HK-2 (cell line): ENCODE results near the gene ERBB3.
"Not testable (repeated sequence)": the region's sequence is repeated elsewhere in the genome, so short reads cannot be mapped to it uniquely, and the experiment has no call there.

Source experiments
- DNase-seq: peaks from one replicate; pipeline ENCODE4 v3.0.0-alpha.2; 2018; ENCODE audit not compliant: unreplicated experiment

Gene ERBB3

DNA sequence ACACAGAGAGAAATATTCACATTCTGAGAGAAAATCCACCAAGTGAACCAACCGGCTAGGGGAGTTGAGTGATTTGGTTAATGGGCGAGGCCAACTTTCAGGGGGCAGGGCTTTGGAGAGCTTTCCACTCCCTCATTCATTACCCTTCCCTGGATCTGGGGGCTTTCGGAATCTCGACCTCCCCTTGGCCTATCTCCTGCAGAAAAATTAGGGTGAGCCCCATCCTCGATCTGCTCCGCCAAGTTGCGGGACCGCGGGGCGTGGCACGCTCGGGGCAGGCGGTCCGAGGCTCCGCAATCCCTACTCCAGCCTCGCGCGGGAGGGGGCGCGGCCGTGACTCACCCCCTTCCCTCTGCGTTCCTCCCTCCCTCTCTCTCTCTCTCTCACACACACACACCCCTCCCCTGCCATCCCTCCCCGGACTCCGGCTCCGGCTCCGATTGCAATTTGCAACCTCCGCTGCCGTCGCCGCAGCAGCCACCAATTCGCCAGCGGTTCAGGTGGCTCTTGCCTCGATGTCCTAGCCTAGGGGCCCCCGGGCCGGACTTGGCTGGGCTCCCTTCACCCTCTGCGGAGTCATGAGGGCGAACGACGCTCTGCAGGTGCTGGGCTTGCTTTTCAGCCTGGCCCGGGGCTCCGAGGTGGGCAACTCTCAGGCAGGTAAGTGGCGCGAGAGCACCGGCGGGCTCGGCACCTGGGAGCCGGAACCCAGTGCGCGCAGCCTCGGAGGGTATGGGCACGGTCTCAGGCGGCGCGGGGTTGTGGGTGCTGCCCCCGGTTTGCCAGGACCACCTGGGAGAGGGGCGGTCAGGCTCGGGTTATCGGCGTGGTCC lies at the start of gene ERBB3:
Gene ERBB3, plus strand, starts transcription at position 443 of the 833 bp plus-strand sequence. Its CDS starts 136 bp downstream, at position 579.
- peak; percentile 84 for DNase-seq

DNA sequence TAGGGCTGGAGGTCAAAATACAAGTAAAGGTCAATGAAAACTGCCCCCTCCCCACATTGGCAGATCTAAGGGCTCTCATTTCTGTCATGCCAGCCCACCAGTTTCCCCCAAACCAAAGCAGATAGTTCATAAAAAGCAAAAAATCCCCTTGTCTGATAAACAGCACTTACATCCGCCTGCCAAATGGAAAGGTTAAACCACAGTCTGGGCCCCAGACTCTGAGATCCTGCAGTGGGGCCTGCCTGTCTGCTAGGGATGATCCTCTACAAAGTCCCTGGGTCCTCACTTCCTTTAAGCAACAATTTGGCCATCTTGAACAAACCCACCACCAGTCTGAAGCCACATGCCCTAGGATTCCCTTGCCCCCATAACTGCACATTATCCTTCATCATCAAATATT lies 48.0 kb upstream of the ERBB3 start:
- DNase-seq = no peak

DNA sequence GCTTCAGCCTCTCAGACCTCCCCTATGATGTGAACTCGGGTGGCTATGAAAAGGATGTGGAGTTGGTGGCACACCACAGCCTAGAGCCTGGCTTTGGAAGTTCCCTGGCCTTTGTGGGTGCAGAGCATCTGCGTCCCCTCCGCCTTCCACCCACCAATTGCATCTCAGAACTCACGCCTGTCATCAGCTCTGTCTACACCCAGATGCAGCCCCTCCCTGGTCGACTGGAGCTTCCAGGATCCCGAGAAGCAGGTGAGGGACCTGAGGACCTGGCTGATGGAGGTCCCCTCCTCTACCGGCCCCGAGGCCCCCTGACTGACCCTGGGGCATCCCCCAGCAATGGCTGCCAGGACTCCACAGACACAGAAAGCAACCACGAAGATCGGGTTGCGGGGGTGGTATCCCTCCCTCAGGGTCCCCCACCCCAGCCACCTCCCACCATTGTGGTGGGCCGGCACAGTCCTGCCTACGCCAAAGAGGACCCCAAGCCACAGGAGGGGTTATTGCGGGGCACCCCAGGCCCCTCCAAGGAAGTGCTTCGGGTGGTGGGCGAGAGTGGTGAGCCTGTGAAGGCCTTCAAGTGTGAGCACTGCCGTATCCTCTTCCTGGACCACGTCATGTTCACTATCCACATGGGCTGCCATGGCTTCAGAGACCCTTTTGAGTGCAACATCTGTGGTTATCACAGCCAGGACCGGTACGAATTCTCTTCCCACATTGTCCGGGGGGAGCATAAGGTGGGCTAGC lies 45.2 kb upstream of the ERBB3 start:
- DNase-seq = no peak

DNA sequence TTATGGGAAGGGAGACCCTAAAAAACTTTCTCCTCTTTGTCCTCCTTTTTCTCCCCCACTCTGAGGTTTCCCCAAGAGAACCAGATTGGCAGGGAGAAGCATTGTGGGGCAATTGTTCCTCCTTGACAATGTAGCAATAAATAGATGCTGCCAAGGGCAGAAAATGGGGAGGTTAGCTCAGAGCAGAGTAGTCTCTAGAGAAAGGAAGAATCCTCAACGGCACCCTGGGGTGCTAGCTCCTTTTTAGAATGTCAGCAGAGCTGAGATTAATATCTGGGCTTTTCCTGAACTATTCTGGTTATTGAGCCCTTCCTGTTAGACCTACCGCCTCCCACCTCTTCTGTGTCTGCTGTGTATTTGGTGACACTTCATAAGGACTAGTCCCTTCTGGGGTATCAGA lies 42.8 kb upstream of the ERBB3 start:
- no peak for DNase-seq

DNA sequence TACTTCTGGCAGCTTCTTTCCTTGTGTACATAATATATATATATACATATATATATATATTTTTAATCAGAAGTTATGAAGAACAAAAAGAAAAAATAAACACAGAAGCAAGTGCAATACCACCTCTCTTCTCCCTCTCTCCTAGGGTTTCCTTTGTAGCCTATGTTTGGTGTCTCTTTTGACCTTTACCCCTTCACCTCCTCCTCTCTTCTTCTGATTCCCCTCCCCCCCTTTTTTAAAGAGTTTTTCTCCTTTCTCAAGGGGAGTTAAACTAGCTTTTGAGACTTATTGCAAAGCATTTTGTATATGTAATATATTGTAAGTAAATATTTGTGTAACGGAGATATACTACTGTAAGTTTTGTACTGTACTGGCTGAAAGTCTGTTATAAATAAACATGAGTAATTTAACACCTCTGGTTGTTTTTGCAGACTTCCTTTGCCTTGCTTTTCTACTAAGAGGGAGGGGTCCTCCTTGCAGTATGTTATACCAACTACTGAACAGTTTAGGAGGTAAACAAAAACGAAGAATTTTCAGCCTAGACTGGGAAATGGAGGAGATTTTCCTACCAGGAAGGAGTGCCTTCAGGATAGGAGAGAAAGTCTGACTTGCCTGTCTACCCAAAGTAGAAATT lies 41.8 kb upstream of the ERBB3 start:
- DNase-seq = no peak

DNA sequence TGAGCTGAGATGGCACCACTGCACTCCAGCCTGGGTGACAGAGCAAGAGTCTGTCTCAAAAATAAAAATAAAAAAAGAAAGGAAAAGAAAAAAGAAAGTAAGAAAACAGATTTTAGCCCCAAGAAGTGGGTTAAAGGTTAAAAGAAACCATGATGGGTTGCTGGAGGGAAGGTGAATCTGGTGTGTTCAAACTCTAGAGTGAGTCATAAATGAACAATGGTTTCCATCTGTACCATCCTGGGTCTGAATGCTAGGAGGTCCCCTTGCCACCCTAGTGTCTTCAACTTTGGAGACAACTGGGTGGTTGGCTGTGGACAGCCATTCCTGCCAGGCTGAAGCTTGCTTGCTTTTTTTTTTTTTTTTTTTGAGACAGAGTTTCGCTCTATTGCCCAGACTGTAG lies 39.8 kb upstream of the ERBB3 start:
- DNase-seq = no peak

DNA sequence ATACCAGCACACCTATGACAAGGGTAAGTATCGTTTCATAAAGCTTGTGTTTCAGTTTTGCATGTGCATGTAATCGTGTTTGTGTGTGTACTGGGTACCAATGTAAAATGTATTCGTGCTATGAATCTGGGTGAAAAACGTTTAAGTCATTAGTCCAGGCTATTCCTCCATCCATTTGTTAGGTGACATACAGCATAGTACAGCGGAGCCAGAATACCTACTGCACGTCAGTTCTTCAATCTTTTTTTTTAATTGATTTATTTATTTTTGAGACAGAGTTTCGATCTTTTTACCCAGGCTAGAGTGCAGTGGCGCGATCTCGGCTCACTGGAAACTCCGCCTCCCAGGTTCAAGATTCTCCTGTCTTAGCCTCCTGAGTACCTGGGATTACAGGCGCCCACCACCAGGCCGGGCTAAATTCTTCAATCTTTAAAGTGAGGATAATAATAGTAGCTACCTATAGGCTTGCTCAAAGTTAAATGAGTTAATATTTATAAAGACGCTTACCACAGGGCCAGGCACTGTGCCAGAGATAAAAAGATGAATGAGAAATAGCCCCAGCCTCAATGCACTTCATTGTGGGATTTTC lies 38.9 kb upstream of the ERBB3 start:
- DNase-seq = no peak

DNA sequence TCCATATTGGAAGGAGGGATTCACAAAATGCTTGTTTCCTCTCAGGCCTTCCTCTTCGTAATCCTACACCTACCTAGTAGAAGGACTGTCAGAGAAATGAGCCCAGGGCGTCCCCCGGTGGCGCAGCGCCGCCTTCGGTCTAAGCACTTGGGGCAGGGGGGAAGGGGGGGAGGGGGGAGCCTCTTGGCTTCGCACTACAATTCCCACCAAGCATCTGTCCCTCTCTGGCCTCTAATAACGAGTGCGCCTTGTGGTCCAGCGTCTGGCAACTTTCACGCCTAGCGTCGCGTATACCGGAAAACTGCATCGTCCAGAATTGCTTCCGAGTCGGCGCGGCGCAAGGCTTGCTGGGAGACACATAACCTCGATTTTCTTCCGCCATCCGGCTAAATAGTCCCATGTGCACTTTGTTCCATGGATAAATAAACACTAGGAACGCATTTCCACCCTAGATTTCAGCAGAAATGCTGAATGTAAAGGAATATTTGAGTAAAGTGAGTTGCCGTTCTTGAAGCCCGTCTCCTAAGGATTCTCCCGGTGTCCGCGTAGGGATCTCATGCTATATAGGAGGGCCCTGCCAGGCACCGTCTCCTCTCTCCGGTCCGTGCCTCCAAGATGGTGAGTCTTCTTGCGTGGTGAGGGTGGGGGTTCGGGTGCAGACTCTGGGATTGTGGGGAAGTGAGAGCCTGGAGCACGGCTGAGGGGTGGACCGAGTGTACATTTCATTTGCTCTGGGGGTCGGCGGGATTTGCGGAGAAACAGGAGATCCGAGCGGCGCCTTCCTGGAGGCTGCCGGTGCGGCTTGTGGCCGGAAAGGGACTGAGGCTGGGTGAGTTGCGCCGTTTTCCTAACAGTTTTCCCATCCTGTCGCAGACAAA lies 38.2 kb upstream of the ERBB3 start, which contains the start of gene RPS26:
Gene RPS26, plus strand, starts transcription at position 367 of the 878 bp plus-strand sequence. Its CDS starts 249 bp downstream, at position 616.
- DNase-seq = peak; percentile 97

DNA sequence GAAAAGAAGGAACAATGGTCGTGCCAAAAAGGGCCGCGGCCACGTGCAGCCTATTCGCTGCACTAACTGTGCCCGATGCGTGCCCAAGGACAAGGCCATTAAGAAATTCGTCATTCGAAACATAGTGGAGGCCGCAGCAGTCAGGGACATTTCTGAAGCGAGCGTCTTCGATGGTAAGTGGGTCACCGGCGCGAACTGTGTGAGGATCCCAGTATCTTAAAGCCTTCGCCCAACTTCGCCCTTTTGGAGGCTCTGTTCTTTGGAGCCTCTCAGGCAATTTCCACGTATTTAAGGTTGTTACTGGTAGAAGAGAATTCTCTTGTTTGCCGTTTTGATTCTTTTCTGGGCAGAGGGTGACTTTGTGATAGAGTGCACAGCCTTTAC lies 37.5 kb upstream of the ERBB3 start:
- DNase-seq = not testable (repeated sequence)

DNA sequence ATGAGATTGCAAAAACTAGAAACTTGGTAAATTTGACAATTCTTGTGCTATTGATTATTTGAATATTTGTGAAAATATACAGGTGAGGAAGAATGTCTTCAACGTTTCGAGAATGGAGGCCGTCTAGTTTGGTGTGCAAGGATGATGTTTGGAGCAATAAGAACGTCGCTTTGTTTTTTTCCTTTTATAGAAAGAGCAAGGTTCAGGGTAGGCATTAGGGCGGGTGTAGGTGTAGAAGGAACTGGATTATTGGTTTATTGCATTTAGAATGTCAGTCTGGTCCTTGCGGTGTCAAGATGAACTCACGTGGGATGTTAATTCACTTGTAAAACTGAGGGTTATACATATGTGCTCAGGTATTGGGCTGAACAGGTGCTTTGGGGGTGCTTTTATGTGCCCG lies 37.1 kb upstream of the ERBB3 start:
- no peak for DNase-seq

DNA sequence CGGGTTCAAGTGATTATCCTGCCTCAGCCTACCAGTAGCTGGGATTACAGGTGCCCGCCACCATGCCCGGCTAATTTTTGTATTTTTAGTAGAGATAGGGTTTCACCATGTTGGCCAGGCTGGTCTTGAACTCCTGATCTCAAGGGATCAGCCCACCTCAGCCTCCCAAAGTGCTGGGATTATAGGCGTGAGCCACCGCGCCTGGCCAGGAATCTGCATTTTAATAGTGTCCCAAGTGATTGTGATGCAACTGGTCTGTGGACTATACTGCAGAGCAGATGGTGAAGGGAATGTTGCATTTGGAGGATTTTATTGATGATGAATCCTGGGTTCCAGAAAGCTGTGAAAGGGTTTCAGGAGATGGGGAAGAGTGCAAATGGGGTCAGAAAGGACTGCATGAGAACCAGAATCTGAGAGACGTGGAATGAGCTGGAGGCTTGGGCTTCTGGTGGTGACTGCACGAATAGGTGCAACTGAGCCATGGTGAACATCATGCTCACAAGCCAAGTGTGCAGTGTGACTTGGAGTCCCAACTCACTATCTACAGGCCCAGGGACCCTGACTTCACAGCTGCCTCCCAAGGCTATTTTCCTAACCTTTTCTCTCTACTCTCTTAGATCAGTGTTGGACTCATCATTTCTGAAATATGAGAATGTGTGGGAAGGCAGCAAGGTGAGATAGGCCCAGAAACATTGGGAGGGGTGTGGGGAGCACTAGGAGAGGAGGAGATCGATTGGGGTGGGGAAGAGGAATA lies 33.8 kb upstream of the ERBB3 start:
- no peak for DNase-seq

DNA sequence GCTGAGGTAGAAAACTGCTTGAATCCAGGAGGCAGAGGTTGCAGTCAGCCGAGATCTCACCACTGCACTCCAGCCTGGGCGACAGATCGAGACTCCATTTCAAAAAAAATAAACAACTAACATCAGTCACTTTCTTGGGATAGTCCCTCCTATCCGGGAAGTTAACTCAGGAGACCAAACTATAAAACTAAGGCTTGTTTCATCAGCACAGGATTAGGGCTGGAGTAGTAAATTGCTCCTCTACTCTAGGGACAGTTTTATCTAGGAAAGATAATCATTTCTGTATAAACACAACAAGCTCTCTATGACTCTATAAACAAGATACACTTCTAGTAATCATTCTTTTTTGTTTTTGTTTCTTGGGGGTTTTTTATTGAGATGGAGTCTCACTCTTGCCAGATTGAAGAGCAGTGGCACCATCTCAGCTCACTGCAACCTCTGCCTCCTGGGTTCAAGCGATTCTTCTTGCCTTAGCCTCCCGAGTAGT lies 26.5 kb upstream of the ERBB3 start:
- DNase-seq = no peak

DNA sequence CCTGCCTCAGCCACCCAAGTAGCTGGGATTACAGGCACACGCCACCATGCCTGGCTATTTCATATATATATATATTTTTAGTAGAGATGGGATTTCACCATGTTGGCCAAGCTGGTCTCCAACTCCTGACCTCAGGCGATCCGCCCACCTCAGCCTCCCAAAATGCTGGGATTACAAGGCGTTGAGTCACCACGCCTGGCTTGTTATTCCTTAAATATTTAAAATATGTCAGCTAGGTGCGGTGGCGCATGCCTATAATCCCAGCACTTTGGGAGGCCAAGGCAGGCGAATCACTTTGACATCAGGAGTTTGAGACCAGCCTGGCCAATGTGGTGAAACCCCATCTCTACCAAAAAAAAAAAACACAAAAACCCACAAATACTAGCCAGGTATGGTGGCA lies 20.0 kb upstream of the ERBB3 start:
- DNase-seq = not testable (repeated sequence)

DNA sequence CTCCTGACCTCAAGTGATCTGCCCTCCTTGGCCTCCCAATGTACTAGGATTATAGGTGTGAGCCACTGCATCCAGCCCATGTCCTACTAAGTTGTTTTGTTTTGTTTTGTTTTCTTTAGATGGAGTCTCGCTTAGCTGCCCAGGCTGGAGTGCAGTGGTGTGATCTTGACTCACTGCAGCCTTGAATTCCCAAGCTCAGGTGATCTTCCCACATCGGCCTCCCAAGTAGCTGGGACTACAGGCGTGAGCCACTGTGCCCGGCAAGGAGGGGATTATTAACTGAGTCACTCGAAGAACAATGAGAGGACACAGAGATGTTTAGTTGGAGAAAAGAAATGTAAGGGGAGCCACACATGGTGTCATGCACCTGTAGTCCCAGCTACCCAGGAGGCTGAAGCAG lies 18.0 kb upstream of the ERBB3 start:
- no peak for DNase-seq

DNA sequence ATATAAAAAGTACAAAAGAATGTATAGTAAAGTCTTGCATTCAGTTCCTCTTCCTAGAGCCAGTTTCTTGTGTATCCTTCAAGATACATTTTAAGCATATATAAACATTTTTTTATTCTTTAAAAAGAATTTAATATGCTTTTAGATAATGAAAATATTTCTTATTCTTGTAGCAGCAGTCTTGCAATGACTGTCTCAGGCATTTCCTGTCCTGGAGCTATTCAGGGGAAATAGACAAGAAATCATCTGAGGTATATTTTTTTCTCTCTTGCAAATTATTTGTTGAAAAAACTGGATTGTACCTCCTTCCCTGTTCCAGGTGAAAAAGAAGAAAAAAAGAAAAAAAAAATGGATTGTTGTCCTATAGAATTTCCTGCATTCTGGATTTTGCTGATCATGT lies 17.0 kb upstream of the ERBB3 start:
- no peak for DNase-seq

DNA sequence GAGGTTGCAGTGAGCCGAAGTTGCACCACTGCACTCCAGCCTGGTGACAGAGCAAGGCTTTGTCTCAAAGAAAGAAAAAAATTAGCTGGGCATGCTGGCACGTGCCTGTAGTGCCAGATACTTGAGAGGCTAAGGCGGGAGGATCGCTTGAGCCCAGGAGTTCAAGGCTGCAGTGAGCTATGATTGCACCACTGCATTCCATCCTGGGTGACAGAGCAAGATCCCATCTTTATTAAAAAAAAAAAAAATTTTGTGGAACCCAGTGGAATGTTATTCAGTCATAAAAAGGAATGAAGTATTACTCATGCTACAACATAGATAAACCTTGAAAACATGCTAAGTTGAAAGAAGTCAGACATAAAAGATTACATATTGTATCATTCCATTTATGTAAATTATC lies 8.3 kb upstream of the ERBB3 start:
- DNase-seq = no peak

DNA sequence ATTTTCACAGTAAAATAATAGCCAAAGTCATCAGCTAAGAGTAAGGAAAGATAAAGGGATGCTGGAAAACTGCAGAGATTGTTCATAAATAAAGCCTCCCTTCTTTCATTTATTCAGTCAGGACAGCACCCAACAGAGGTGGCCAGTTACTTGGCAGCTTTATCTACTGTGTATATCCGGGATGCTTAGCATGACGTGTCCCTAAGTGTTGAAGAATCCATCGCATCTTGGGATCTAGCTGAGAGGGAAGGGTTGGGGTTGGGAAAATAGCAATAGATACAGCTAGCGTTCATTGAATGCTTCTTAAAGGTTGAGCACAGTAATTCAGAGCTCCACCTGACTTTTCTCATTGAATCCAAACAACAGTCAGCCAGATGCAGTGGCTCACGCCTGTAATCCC lies 5.6 kb upstream of the ERBB3 start:
- DNase-seq = no peak

DNA sequence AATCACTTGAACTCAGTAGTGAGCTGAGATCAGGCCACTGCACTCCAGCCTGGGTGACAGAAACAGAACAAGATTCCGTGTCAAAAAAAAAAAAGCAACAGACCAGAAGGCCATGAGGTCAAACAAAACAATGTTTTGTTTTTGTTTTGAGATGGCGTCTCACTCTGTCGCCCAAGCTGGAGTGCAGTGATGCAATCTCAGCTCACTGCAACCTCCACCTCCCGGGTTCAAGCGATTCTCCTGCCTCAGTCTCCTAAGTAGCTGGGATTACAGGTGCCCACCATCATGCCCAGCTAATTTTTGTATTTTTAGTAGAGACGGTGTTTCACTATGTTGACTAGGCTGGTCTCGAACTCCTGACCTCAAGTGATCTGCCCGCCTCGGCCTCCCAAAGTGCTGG lies 2.0 kb upstream of the ERBB3 start:
- not testable (repeated sequence) for DNase-seq

DNA sequence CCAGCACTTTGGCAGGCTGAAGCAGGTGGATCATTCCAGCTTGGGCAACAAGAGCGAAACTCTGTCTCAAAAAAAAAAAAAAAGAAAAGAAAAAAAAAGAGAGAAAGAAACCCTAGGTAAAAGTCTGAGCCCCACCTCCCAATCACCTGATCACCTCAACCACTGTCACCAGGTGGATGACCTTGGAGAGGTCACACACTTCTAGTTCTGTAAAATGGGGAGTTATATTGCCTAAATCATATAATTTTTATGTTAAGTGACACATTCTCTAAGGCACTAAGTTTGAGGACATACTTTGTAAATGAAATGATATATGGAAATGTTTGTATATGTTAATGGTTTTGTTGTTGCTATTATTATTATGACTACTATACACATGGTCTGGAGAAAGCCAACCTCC lies 1.5 kb upstream of the ERBB3 start:
- DNase-seq = no peak
